HEK293T (cell line): ENCODE results near the gene C1orf52.

ENCODE experiments used
- ARNT ChIP-seq: fragments of 450-650 bp; IDR thresholded peaks from 2 replicates; pipeline ENCODE4 v1.6.1; 2017; ENCODE audit warnings: mild to moderate bottlenecking
- BHLHE40 ChIP-seq: fragments of 450-650 bp; IDR thresholded peaks from 2 replicates; pipeline ENCODE4 v1.6.1; 2016; ENCODE audit warnings: mild to moderate bottlenecking, moderate library complexity, borderline replicate concordance
- ELF4 ChIP-seq: fragments of 450-650 bp; IDR thresholded peaks from 2 replicates; pipeline ENCODE4 v1.6.1; 2017; ENCODE audit warnings: antibody characterized with exemption
- FOXA1 ChIP-seq: fragments of 450-650 bp; IDR thresholded peaks from 2 replicates; pipeline ENCODE4 v1.6.1; 2016; ENCODE audit warnings: mild to moderate bottlenecking
- FOXK2 ChIP-seq: fragments of 450-650 bp; IDR thresholded peaks from 2 replicates; pipeline ENCODE4 v1.6.1; 2016; ENCODE audit warnings: mild to moderate bottlenecking
- FOXM1 ChIP-seq: fragments of 450-650 bp; IDR thresholded peaks from 2 replicates; pipeline ENCODE4 v1.6.1; 2017; ENCODE audit warnings: mild to moderate bottlenecking, borderline replicate concordance
- HDGF ChIP-seq: fragments of 450-650 bp; IDR thresholded peaks from 2 replicates; pipeline ENCODE4 v1.6.1; 2017; ENCODE audit warnings: antibody characterized with exemption, borderline replicate concordance
- L3MBTL2 ChIP-seq: fragments of 450-650 bp; conservative IDR thresholded peaks from 2 replicates; pipeline ENCODE4 v1.6.1; 2016; ENCODE audit warnings: mild to moderate bottlenecking
- LEF1 ChIP-seq: fragments of 450-650 bp; IDR thresholded peaks from 2 replicates; pipeline ENCODE4 v1.6.1; 2017; ENCODE audit warnings: mild to moderate bottlenecking, borderline replicate concordance
- NFRKB ChIP-seq: fragments of 450-650 bp; IDR thresholded peaks from 2 replicates; pipeline ENCODE4 v1.6.1; 2016; ENCODE audit warnings: mild to moderate bottlenecking, moderate library complexity
- SP1 ChIP-seq: fragments of 450-650 bp; IDR thresholded peaks from 2 replicates; pipeline ENCODE4 v1.6.1; 2017
- SUZ12 ChIP-seq: fragments of 450-650 bp; IDR thresholded peaks from 2 replicates; pipeline ENCODE4 v1.6.1; 2016; ENCODE audit warnings: mild to moderate bottlenecking
- TARDBP ChIP-seq: fragments of 450-650 bp; IDR thresholded peaks from 2 replicates; pipeline ENCODE4 v1.6.1; 2016

GRCh38 chr1:85240174-85240601 lies 19.3 kb downstream of the C1orf52 start:
- TF ChIP-seq SP1 (no peak), ELF4 (no peak), SUZ12 (no peak), BHLHE40 (no peak), LEF1 (no peak), FOXM1 (no peak; the same call in 1 of the 2 replicates), TARDBP (no peak), NFRKB (no peak), ARNT (no peak), FOXA1 (no peak), L3MBTL2 (no peak), HDGF (no peak), FOXK2 (no peak)
